Stimulated activated CD4-positive, alpha-beta T cell treated with anti-CD3 and anti-CD28 coated beads, Interleukin-4, amount 100 ng/mL, for 1 hour (primary cell): ENCODE data around the gene ACTR3C.
"Not testable (repeated sequence)": the region's sequence is repeated elsewhere in the genome, so short reads cannot be mapped to it uniquely, and the experiment has no call there.

Experiments
- DNase-seq: peaks from one replicate; pipeline ENCODE4 v3.0.0-alpha.2; 2020

ACTR3C gene

GRCh38 chr7:150311711-150312110 lies 11.6 kb downstream of the ACTR3C start:
- no peak for DNase-seq

DNA sequence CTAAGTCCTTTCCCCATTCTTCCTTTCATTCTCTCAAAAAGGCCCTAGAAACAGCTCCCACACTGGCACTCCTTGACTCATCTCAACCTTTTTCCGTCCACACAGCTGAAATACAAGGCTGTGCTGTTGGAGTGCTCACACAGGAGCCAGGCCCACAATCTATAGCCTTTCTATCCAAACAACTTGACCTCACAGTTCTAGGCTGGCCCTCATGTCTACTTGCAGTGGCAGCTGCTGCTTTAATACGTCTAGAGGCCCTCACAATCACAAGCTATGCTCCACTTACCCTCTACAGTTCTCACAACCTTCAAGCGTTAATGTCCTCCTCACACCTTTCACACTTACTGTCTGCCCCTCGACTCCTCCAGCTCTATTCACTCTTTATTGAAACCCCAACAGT lies 12.2 kb downstream of the ACTR3C start:
- no peak for DNase-seq

DNA sequence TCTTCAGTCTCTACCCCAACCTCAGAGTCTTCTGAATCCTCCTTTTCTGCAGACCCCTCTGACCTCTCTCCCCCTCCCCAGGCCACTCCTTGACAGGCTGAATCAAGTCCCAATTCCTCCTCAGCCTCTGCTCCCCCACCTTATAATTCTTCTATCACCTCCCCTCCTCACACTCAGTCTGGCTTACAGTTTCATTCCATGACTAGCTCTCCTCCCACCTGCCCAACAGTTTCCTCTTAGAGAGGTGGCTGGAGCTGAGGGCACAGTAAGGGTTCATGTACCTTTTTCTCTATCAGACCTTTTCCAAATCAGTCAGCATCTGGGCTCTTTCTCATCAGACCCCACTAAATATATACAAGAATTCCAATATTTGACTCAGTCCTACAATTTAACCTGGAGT lies 14.8 kb downstream of the ACTR3C start:
- DNase-seq: no peak

DNA sequence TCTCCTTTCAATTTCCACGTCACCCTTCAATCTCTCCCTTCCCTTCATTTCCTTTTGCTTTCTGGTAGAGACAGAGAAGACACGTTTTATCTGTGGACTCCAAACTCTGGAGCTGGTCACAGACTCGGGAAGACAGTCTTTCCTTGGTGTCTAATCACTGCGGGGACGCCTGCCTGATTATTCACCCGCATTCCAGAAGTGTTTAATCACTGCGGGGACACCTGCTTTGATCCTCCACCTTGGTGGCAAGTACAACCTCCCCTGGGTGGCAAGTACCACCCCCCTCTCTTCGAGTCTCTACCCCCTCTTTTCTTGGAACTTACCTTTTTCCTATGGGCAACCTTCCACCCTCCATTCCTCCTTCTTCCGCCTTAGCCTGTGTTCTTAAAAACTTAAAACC lies 15.4 kb downstream of the ACTR3C start:
- no peak for DNase-seq

DNA sequence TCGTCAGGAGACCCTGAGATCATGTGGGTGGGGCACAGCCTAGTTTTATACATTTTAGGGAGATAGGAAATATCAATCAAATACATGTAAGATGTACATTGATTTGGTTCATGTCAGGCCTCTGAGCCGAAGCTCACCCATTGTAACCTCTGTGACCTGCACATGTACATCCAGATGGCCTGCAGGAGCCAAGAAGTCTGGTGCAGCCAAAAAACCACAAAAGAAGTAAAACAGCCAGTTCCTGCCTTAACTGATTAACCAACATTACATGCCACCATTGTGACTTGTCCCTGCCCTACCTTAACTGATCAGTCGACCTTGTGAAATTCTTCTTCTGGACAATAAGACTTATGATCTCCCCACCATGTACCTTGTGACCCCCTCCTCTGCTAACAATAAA lies 16.2 kb downstream of the ACTR3C start:
- DNase-seq: no peak

DNA sequence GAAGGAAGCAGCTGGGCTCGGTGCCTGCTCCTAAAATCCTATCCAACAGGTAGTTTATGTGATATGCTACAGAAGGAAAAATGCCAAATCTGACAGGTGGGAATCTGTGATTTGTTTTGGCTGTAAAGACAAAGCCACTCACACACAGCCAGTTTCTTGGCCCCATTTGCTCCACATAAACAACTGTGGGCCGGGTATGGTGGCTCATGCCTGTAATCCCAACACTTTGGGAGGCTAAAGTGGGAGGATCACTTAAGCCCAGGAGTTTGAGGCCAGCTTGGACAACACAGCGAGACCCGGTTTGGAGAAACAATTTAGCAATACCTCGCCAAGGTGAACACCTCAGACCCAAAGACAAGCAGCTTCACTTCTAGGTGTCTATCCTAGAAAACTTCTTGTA lies 17.0 kb downstream of the ACTR3C start:
- DNase-seq: not testable (repeated sequence)

GRCh38 chr7:150305903-150306284 lies 17.5 kb downstream of the ACTR3C start:
- DNase-seq: not testable (repeated sequence)

DNA sequence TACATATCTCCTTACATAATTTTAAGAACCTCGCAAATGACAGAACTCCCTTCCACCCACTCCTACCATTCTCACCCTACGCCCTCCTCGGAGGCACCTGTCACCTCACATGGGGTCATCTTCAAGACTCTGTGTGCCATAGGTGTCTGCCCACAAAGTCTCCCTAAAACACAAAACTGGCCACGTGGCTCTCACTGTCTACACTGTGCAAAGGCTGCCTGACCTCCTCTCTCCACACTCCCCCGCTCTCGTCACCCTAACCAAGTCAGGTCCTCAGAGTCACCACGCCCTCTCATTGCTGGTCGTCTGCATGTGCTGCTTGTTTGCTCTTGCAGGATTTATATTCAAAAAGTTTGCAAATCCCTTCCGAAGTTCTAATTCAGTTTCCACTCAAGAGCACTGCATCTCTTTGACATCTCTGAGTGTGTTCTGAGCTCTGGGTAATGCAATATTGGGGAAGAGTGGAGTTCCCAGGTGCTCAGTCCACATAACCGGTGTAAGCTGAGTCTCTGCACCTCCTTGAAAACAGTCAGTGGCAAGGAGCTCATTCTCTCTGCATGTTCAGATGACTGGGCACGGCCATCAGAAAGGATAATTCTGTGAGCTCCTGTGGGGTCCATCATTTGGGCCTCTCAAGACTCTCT lies 18.0 kb downstream of the ACTR3C start:
- DNase-seq: not testable (repeated sequence)

GRCh38 chr7:150304499-150305258 lies 18.7 kb downstream of the ACTR3C start:
- DNase-seq: not testable (repeated sequence)

DNA sequence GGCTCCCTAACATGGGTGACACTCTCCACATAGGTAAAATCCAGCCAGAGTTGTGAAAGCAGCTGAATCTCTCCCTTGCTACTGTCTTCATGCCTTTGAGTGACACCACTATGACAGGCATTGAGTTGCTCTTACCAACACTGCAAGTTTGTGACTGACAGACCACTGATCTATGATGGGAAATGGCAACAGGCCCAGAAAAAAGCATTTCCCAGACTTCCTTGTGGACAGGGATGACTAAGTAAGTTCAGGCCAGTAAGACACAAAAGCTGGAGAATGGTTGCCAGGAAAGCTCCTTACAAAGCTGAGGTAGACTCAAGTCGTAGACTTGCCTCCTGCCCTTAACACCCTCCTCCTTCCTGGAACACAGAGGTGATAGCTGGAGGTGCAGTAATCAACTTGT lies 20.4 kb downstream of the ACTR3C start:
- not testable (repeated sequence) for DNase-seq

- DNase-seq: not testable (repeated sequence)
Observed at GRCh38 chr7:150297978-150298377, 25.4 kb downstream of the ACTR3C start.

DNA sequence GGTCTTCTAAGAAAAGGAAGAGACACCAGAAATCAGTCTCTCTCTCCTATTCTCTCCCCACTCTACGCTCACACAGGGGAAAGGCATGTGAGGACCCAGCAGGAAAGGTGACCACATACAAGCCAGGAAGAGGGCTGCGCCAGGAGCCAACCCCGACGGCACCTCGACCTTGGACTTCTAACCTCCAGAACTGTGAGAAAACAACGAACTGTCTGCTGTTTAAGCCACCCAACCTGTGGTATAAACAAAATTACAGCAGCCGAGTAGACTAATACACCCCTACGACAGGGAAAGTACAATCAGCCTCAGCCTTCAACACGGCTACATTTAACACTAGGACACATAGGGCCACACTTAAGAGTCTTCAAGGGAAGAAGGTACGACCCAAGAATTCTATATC lies 26.5 kb downstream of the ACTR3C start:
- DNase-seq: not testable (repeated sequence)

DNA sequence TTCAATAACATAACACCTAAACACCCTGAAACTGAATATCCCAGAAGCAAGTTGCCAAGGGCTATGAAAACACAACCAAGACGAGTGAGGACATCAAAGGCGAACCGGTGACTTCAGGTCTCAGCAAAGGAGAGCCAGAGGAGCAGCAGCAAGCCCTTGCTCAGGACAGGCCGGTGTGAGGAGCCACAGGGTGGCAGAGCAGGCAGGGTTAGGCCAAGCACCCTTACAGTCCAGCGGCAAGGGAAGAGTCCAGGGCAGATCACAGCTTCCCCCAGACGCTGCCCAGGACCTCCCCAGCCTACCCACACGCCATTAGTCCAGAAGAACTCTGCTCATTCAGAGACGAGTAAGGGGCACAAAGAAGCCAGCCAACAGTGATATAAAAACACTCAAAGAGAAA lies 27.7 kb downstream of the ACTR3C start:
- not testable (repeated sequence) for DNase-seq

- DNase-seq: not testable (repeated sequence)
Observed at GRCh38 chr7:150295027-150295426, 28.3 kb downstream of the ACTR3C start.

DNA sequence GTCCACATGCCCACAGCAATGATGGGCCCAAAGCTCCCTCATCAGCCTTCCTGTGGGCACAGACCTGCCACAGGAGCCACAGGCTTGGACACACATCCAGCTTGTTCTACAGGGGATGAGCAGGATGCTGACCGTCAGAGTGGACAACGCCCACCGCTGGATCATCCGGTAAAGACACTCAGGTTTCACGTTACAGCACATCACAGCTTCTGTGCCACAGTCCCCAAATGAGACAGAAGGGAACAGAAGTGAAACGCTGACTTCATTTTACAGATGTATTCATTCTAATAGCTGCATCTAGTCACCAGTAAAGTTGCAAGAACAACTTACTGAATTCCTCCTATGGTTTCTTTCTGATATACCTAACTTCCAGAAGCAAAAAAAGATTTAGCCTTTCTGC lies 33.0 kb downstream of the ACTR3C start:
- not testable (repeated sequence) for DNase-seq

DNA sequence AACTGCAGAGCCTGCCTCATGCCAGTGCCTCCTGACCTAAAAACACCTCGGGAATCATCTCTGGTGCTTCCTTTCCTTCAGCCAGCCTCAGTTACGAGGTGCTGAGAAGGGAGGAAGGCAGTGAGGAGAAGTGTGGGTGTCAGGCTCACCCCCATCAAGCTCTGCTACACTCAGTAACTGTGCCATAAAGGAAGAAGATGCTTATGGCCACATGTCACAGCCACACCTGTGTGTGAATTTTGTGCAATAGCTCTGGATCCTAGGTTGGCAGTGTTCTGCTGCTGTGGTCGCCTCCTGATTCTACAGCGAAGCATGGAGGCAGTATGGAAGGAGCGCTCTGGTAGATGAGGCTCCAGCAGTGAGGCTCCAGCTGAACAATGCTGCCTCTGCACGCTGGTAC lies 34.5 kb downstream of the ACTR3C start:
- not testable (repeated sequence) for DNase-seq

GRCh38 chr7:150287815-150288214 lies 35.5 kb downstream of the ACTR3C start:
- DNase-seq: not testable (repeated sequence)

GRCh38 chr7:150285849-150286754 lies 37.2 kb downstream of the ACTR3C start:
- DNase-seq: peak; percentile 16

- DNase-seq: not testable (repeated sequence)
Observed at GRCh38 chr7:150283608-150284007, 39.7 kb downstream of the ACTR3C start.

GRCh38 chr7:150283111-150283510 lies 40.2 kb downstream of the ACTR3C start:
- DNase-seq: not testable (repeated sequence)

DNA sequence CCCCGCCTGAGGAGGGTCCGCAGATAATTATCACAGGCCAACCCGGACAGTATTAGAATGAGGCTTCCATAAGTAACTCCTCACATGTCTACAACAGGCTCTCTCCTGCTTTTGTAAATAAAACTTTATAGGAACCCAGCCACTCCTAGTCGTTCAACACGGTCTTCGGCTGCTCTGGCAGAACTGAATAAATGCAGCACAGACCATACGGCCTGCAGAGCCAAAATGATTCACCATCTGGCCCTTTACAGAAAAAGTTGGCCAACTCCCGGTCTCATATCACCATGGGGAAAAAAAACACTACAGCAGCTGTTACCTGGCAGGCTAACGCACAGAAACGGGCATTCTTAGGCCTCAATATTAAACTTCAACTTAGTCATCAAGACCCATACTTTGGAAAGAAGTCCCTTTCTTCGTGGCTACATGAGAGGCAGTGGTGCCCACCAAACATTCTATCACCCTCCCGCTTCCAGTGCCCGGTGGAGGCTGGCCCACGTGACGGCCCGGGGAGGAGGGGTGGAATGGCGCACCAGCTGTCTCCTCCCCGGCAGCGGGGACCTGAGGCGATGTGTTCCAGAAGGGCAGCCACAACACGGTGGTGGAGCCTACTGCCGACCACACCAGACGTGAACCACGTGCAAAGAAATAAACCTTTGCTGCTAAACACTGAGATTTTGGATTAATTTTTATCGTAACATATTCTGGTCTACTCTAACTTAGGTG lies 41.5 kb downstream of the ACTR3C start:
- not testable (repeated sequence) for DNase-seq

DNA sequence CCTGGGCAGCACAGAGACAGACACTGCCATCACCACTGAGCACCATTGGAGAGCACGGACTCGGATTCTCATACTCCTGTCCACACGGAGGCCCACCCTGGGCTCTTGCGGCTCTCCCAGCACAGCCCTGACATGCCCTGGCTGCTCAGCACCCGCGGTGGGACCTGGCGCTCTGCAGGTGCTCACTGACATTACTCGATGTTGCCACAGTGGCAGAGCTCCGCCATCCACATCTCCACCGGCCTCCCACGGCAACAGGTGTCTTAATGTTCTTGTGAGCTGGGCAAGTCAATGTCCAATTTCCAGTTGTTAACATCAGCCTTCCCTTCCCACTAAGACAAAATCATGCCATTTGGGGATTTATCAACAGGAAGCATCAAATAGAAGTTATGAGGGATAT lies 45.0 kb downstream of the ACTR3C start:
- not testable (repeated sequence) for DNase-seq
